Retinal pigment epithelial cell (primary cell): ENCODE data around the gene MAIP1.

Experiments used
- DNase-seq: peaks from one replicate; pipeline ENCODE4 v3.0.0-alpha.2; 2010; ENCODE audit warnings: low read depth
- H3K4me3 ChIP-seq: 2 replicates; pipeline ENCODE4 v1.5.1; 2011; ENCODE audit warnings: mild to moderate bottlenecking, low read length, control low read depth, moderate library complexity
- CTCF ChIP-seq: conservative IDR thresholded peaks from 2 replicates; pipeline ENCODE4 v1.5.1; 2011; ENCODE audit warnings: low read depth, low read length, control low read depth, inconsistent platforms

Gene MAIP1

GRCh38 chr2:199929262-199929661 is 26.1 kb upstream of the MAIP1 start:
- DNase-seq: no peak
- H3K4me3 ChIP-seq: no peak overlapping the region
- TF ChIP-seq CTCF: no peak

- TF ChIP-seq CTCF: no peak
- DNase-seq: no peak
- no peak overlapping the region for H3K4me3 ChIP-seq
Measured at GRCh38 chr2:199932312-199932855, 23.0 kb upstream of the MAIP1 start.

GRCh38 chr2:199933466-199933865 is 21.9 kb upstream of the MAIP1 start:
- no peak overlapping the region for H3K4me3 ChIP-seq
- TF ChIP-seq CTCF: no peak
- no peak for DNase-seq

- no peak for TF ChIP-seq CTCF
- DNase-seq: no peak
- H3K4me3 ChIP-seq: no peak overlapping the region
Measured at GRCh38 chr2:199936554-199936953, 18.8 kb upstream of the MAIP1 start.

- peak; percentile 31 for TF ChIP-seq CTCF
- no peak overlapping the region for H3K4me3 ChIP-seq
Measured at GRCh38 chr2:199940373-199940772, 15.0 kb upstream of the MAIP1 start.

GRCh38 chr2:199943373-199943772 is 12.0 kb upstream of the MAIP1 start:
- no peak for DNase-seq
- TF ChIP-seq CTCF: no peak
- H3K4me3 ChIP-seq: no peak overlapping the region

More at GRCh38 chr2:199940373-199940772, 15.0 kb upstream of the MAIP1 start:
- no peak for DNase-seq

GRCh38 chr2:199946196-199946595 is 9.2 kb upstream of the MAIP1 start:
- TF ChIP-seq CTCF: no peak

More at GRCh38 chr2:199946196-199946595, 9.2 kb upstream of the MAIP1 start:
- H3K4me3 ChIP-seq: no peak overlapping the region
- no peak for DNase-seq
